ENCODE measurements around the gene WSB1. TPM values are rescaled to one million over a fixed set of nuclear protein-coding genes. Genes with fewer than 3 reads are reported as not detected.
A peak's percentile ranks its signal among the peaks of the same experiment; 100 is the strongest.

WSB1 gene
- total and polyA plus RNA-seq, 2 experiments from 2014 or later = 101 to 108 TPM

DNA sequence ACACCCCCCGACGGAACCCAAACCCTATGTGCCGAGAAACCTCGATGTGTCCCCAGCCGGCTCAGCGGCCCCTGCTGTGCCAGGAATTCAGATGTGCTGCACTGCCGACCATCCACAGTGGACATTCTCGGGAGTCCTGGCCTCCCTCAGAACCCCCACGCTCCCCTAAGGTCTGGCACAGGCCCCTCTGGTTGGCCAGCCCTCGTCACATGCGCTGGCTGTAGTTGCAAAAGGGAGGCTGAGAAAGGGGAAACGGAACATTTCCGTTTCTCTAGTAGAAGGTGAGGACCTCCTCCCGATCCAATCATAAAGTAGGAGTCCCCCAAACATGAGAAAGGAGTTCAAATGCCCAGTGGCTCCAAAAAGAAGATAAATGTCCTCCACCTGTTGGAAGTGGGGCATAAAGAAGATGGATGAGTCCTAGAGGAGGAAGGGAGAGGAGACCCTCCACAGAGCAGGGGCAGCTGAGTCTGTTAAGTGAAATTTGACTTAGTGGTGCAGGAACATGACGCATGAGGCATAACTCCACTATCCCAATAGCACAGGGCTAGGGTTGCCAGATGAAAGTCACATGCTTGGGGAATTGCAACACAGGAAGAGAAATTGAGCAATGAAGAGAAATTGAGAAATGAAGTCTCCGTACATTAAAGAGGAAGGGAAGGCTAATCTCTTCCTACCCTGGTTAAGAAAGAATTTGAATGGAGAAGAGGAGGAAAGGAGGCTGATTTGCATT is 49.3 kb upstream of the WSB1 start (continued):
- TF ChIP-seq, protein P1, sequence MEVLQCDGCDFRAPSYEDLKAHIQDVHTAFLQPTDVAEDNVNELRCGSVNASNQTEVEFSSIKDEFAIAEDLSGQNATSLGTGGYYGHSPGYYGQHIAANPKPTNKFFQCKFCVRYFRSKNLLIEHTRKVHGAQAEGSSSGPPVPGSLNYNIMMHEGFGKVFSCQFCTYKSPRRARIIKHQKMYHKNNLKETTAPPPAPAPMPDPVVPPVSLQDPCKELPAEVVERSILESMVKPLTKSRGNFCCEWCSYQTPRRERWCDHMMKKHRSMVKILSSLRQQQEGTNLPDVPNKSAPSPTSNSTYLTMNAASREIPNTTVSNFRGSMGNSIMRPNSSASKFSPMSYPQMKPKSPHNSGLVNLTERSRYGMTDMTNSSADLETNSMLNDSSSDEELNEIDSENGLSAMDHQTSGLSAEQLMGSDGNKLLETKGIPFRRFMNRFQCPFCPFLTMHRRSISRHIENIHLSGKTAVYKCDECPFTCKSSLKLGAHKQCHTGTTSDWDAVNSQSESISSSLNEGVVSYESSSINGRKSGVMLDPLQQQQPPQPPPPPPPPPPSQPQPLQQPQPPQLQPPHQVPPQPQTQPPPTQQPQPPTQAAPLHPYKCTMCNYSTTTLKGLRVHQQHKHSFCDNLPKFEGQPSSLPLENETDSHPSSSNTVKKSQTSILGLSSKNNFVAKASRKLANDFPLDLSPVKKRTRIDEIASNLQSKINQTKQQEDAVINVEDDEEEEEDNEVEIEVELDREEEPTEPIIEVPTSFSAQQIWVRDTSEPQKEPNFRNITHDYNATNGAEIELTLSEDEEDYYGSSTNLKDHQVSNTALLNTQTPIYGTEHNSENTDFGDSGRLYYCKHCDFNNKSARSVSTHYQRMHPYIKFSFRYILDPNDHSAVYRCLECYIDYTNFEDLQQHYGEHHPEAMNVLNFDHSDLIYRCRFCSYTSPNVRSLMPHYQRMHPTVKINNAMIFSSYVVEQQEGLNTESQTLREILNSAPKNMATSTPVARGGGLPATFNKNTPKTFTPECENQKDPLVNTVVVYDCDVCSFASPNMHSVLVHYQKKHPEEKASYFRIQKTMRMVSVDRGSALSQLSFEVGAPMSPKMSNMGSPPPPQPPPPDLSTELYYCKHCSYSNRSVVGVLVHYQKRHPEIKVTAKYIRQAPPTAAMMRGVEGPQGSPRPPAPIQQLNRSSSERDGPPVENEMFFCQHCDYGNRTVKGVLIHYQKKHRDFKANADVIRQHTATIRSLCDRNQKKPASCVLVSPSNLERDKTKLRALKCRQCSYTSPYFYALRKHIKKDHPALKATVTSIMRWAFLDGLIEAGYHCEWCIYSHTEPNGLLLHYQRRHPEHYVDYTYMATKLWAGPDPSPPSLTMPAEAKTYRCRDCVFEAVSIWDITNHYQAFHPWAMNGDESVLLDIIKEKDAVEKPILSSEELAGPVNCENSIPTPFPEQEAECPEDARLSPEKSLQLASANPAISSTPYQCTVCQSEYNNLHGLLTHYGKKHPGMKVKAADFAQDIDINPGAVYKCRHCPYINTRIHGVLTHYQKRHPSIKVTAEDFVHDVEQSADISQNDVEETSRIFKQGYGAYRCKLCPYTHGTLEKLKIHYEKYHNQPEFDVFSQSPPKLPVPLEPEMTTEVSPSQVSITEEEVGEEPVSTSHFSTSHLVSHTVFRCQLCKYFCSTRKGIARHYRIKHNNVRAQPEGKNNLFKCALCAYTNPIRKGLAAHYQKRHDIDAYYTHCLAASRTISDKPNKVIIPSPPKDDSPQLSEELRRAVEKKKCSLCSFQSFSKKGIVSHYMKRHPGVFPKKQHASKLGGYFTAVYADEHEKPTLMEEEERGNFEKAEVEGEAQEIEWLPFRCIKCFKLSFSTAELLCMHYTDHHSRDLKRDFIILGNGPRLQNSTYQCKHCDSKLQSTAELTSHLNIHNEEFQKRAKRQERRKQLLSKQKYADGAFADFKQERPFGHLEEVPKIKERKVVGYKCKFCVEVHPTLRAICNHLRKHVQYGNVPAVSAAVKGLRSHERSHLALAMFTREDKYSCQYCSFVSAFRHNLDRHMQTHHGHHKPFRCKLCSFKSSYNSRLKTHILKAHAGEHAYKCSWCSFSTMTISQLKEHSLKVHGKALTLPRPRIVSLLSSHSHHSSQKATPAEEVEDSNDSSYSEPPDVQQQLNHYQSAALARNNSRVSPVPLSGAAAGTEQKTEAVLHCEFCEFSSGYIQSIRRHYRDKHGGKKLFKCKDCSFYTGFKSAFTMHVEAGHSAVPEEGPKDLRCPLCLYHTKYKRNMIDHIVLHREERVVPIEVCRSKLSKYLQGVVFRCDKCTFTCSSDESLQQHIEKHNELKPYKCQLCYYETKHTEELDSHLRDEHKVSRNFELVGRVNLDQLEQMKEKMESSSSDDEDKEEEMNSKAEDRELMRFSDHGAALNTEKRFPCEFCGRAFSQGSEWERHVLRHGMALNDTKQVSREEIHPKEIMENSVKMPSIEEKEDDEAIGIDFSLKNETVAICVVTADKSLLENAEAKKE (CRISPR knock-in tag; IDR thresholded peaks at IDR 0.05) = no peak
- no peak for TF ChIP-seq EZH2phosphoT487 (IDR thresholded peaks at IDR 0.05; ENCODE audit: unreplicated experiment)
- no peak for TF ChIP-seq STAT1 (IDR thresholded peaks at IDR 0.05; ENCODE audit: unreplicated experiment)
- TF ChIP-seq NANOG (IDR thresholded peaks at IDR 0.05; ENCODE audit: borderline replicate concordance) = no peak
- TF ChIP-seq, protein P2, sequence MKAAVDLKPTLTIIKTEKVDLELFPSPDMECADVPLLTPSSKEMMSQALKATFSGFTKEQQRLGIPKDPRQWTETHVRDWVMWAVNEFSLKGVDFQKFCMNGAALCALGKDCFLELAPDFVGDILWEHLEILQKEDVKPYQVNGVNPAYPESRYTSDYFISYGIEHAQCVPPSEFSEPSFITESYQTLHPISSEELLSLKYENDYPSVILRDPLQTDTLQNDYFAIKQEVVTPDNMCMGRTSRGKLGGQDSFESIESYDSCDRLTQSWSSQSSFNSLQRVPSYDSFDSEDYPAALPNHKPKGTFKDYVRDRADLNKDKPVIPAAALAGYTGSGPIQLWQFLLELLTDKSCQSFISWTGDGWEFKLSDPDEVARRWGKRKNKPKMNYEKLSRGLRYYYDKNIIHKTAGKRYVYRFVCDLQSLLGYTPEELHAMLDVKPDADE (IDR thresholded peaks at IDR 0.05) = no peak

DNA sequence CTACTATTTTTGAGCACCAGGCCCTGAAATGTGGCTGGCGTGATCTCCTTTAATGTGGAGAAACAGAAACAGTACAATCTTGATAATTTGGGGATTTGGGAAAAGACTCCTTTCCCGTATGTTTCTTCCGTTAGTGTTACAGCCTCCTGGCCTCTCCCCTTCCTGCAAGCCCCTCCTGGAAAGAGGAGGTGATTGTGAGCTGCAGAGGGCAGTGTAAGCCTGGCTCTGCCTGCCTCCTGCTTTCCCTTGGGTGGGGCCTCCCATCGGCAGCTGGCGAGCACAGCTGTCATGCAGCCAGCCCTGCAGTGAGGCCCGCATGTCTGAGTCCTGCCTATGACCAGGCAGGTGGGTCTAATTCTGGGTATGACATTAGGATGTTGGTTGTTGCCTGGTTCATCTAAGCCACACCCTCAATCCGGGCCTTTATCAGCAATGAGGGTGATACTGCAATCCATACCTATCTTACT is 48.7 kb upstream of the WSB1 start:
- Mint-ChIP-seq H3K27ac (no peak overlapping the region), H3K9me3 (no peaks in the 10 kb centered on the region; the same call in 2 of the 3 replicates), H3K36me3 (ENCODE audit: low read depth) (no peaks in the 10 kb centered on the region), H3K4me3 (no peak overlapping the region; the same call in 2 of the 3 replicates), H3K4me1 (peaks cover 18% of the 10 kb centered on the region), H3K27me3 (ENCODE audit: insufficient read depth, low read depth, poor library complexity) (peaks cover 10% of the 10 kb centered on the region)
- peak overlapping the region; percentile 33; the same call in 1 of the 2 replicates for H3K4me3 ChIP-seq
- peak overlapping the region; percentile 88 for H2AFZ ChIP-seq
- H3K4me2 ChIP-seq = peak overlapping the region; percentile 61; the same call in 1 of the 2 replicates
- peak; percentile 98 for ATAC-seq
- H3K79me2 ChIP-seq (replicated peaks; ENCODE audit: insufficient read depth) = no peaks in the 10 kb centered on the region
- DNase-seq (ENCODE audit: low spot score) = peak; percentile 90
- H3K27me3 ChIP-seq (ENCODE audit: insufficient read depth) = no peaks in the 10 kb centered on the region
- H3K4me1 ChIP-seq (ENCODE audit: insufficient read depth) = peaks cover 11% of the 10 kb centered on the region
- no peaks in the 10 kb centered on the region for H4K20me1 ChIP-seq (replicated peaks; ENCODE audit: insufficient read depth)
- H3K36me3 ChIP-seq (ENCODE audit: insufficient read depth) = no peaks in the 10 kb centered on the region
- H3F3A ChIP-seq (replicated peaks; ENCODE audit: low read depth) = no peaks in the 10 kb centered on the region
- H3K9me2 ChIP-seq (ENCODE audit: insufficient read depth) = no peaks in the 10 kb centered on the region
- H3K27ac ChIP-seq (ENCODE audit: low read depth) = no peak overlapping the region
- TF ChIP-seq, protein P3, sequence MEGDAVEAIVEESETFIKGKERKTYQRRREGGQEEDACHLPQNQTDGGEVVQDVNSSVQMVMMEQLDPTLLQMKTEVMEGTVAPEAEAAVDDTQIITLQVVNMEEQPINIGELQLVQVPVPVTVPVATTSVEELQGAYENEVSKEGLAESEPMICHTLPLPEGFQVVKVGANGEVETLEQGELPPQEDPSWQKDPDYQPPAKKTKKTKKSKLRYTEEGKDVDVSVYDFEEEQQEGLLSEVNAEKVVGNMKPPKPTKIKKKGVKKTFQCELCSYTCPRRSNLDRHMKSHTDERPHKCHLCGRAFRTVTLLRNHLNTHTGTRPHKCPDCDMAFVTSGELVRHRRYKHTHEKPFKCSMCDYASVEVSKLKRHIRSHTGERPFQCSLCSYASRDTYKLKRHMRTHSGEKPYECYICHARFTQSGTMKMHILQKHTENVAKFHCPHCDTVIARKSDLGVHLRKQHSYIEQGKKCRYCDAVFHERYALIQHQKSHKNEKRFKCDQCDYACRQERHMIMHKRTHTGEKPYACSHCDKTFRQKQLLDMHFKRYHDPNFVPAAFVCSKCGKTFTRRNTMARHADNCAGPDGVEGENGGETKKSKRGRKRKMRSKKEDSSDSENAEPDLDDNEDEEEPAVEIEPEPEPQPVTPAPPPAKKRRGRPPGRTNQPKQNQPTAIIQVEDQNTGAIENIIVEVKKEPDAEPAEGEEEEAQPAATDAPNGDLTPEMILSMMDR (conservative IDR thresholded peaks at IDR 0.05; ENCODE audit: low read depth in 2 of 2) = peak; percentile 63 to 92

All from GM23338 (cell line).